Measurements from ENCODE around the gene SAA1.
A peak's percentile ranks its signal among the peaks of the same experiment; 100 is the strongest.
"Not testable (repeated sequence)": the region's sequence is repeated elsewhere in the genome, so short reads cannot be mapped to it uniquely, and the experiment has no call there.

The SAA1 gene

DNA sequence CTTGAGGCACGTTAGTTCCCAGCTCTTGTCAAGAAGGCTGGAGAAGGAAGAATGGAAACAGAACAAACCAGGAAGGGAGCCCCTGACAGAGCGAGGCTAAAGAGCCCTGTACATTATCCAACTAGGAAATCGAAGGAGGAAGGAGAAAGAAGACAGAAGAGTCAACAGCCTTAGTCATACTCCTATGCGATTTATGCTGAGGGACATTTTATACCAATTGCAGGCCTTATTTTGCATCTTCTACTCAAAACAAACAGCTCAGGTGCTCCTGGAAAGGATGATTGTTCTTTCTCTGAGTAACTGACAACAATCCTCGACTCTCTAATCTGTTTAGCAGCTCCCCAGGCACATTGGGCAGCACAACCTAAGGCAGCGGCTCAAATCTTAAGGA lies 18.9 kb upstream of the SAA1 start:
- H3K27me3 Mint-ChIP-seq, H3K9me3 Mint-ChIP-seq, DNase-seq, H3K27ac Mint-ChIP-seq: not testable (repeated sequence)
- Mint-ChIP-seq H3K4me1 (peaks cover 23% of the 10 kb centered on the region), H3K4me3 (peak overlapping the region in 1 of 2 donors; percentile 74)
- ATAC-seq: peak; percentile 10

DNA sequence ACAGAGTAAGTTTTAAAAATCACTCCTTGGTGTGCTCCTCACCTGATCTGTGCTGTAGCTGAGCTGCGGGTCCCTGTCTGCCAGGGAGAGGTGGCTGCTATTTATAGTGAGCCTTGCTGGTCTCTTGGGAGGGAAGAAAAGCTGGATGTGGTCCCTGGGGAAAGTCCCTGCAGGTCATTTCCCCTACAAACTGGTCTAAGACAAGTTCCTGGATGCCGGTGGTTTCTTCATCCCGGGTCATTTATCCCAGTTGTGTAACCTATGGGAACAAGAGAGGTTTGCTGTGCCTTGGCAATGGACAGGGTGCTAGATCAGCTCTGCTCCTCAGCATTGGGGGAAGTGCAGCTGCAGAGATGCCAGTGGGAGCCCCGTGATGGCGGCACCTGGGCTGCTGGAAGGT lies 17.5 kb upstream of the SAA1 start, which contains the start of gene SAA2:
Gene SAA2 (minus strand): TSS at position 108 of the 400 bp plus-strand sequence. CDS start 657 bp downstream, outside the sequence.
- no peak for DNase-seq
- no peak for ATAC-seq
- Mint-ChIP-seq H3K9me3 (peaks cover 0 to 3% of the 10 kb centered on the region in 2 donors), H3K4me3 (no peak within 1 kb of the TSS), H3K4me1 (peaks cover 23% of the 10 kb centered on the region), H3K27me3 (peaks cover 9% of the 10 kb centered on the region), H3K27ac (peak within 1 kb of the TSS in 1 of 2 donors; percentile 77)

DNA sequence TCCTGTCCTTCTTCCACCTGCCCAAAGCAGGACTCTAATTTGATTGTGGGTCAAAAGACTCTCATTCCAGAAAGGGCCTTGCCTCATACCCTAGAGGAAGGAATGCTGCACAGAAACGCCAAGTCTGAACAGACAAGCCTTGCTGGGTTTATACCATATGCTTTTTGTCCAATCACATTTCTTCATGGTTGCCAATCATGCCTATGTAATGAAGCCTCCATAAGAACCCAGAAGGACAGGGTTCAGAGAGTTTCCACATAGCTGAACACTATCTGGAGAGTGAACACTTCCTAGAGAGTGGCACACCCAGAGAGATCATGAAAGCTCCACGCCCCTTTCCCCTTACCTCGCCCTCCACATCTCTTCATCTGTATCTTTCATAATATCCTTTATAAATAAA lies 12.8 kb upstream of the SAA1 start:
- DNase-seq: no peak
- ATAC-seq: no peak
- peaks cover 9% of the 10 kb centered on the region for H3K27me3 Mint-ChIP-seq
- H3K9me3 Mint-ChIP-seq: no peaks in the 10 kb centered on the region
- no peaks in the 10 kb centered on the region for H3K4me1 Mint-ChIP-seq
- no peak overlapping the region for H3K27ac Mint-ChIP-seq
- H3K4me3 Mint-ChIP-seq: no peak overlapping the region

DNA sequence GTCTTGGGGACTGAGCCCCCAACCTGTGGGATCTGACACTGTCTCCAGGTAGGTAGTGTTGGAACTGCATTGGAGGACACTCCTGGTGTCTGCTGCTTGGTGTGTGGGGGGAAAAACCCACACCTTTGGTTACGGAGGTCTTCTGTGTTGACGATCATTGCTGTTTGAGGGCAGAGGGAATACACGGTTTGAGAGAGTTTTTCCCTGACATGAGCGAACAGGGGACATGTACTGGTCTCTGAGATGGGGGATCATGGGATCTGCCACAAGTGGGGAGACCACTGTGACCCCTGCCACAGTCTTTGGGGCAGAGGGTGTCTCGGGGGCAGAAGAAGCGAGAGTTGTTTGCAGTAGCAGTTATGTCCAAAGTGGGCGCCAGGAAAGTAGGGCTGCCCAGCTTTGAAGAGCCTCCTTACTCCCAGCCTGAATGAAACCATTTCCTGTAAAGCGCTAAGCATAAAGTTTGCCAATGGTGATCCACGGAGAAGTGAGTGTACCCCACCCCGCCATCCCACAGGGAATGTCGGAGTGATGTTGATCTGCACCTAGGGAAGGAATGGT lies 12.2 kb upstream of the SAA1 start:
- H3K9me3 Mint-ChIP-seq: no peaks in the 10 kb centered on the region
- H3K4me1 Mint-ChIP-seq: no peaks in the 10 kb centered on the region
- H3K27ac Mint-ChIP-seq: no peak overlapping the region
- ATAC-seq (no peak), DNase-seq (no peak)
- H3K27me3 Mint-ChIP-seq: peaks cover 4% of the 10 kb centered on the region
- no peak overlapping the region for H3K4me3 Mint-ChIP-seq

DNA sequence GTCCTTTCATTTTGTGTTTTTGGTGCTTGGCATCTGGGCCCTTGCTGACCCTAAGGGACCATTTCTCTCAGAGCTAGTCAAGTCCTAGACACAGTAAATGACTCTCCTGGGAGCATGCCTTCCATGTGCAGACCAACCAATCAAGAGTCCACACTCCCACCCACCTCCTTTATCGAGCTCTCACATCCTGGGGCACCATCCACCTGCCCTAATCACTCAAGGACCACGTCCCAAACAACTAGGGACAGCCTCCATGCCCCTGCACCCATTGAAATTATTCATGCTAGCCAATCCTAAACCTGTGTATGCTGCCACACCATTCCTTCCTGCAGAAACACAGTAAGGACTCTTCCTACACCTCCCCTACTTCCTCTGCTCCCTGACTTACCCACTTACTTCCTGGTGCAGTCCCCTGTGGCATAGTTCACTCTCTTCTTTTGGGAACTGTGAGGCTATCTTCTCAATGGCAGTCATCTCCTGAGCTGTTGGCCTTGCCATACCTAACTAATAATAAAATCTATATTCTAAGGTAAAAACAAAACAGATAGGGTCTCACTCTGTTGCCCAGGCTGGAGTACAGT lies 11.2 kb upstream of the SAA1 start:
- H3K4me3 Mint-ChIP-seq: no peak overlapping the region
- no peaks in the 10 kb centered on the region for H3K27me3 Mint-ChIP-seq
- H3K27ac Mint-ChIP-seq: no peak overlapping the region
- H3K4me1 Mint-ChIP-seq: no peaks in the 10 kb centered on the region
- H3K9me3 Mint-ChIP-seq: no peaks in the 10 kb centered on the region
- no peak for ATAC-seq
- no peak for DNase-seq

DNA sequence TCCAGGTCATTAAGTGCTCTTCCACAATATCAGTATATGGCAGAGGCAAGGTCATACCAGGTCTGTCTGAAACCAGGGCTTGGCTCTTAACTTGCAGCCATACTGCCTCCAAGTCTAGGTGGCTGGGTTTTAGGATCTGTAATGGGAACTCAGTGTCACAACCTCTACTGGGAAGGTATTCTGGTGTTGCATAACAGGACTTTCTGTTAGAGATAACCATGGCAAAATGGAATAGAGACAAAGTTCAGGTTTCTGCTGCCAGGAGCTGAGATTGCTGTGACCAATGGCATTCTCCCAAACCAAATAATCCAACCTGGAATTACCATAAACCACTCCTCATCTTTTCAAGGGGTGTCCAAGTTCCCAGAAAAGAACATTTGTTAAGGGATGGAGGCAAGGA lies 6.8 kb upstream of the SAA1 start:
- DNase-seq: no peak
- no peak overlapping the region for H3K27ac Mint-ChIP-seq
- peaks cover 8% of the 10 kb centered on the region for H3K27me3 Mint-ChIP-seq
- no peaks in the 10 kb centered on the region for H3K4me1 Mint-ChIP-seq
- no peak overlapping the region for H3K4me3 Mint-ChIP-seq
- no peak for ATAC-seq
- no peaks in the 10 kb centered on the region for H3K9me3 Mint-ChIP-seq

DNA sequence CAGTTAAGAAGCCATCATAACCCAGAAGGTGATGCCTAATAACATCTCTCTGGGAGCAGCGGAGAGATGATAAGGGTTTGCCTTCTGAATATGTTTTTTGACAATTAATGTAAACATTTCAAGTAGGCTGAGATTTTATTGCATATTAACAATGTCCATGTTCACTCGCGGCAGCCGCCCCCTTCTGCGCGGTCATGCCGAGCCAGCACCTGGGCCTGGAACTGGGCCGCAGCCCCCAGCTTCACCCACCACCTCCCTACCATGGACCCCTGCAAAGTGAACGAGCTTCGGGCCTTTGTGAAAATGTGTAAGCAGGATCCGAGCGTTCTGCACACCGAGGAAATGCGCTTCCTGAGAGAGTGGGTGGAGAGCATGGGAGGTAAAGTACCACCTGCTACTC lies 4.3 kb upstream of the SAA1 start:
- no peaks in the 10 kb centered on the region for H3K9me3 Mint-ChIP-seq

DNA sequence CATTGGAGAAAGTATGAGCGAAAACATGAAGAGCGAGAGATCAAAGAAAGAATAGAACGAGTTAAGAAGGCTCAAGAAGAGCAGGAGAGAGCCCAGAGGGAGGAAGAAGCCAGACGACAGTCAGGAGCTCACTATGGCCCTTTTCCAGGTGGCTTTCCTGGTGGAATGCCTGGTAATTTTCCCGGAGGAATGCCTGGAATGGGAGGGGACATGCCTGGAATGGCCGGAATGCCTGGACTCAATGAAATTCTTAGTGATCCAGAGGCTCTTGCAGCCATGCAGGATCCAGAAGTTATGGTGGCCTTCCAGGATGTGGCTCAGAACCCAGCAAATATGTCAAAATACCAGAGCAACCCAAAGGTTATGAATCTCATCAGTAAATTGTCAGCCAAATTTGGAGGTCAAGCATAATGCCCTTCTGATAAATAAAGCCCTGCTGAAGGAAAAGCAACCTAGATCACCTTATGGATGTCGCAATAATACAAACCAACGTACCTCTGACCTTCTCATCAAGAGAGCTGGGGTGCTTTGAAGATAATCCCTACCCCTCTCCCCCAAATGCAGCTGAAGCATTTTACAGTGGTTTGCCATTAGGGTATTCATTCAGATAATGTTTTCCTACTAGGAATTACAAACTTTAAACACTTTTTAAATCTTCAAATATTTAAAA lies 3.2 kb upstream of the SAA1 start:
- H3K9me3 Mint-ChIP-seq, H3K4me3 Mint-ChIP-seq, ATAC-seq, DNase-seq, H3K27ac Mint-ChIP-seq, H3K4me1 Mint-ChIP-seq: not testable (repeated sequence)
- H3K27me3 Mint-ChIP-seq: peaks cover 14% of the 10 kb centered on the region

More for the DNA sequence above, 4.3 kb upstream of the SAA1 start:
- ATAC-seq (no peak), DNase-seq (no peak)
- Mint-ChIP-seq H3K27ac (no peak overlapping the region), H3K27me3 (peaks cover 14% of the 10 kb centered on the region), H3K4me1 (no peaks in the 10 kb centered on the region), H3K4me3 (no peak overlapping the region)

DNA sequence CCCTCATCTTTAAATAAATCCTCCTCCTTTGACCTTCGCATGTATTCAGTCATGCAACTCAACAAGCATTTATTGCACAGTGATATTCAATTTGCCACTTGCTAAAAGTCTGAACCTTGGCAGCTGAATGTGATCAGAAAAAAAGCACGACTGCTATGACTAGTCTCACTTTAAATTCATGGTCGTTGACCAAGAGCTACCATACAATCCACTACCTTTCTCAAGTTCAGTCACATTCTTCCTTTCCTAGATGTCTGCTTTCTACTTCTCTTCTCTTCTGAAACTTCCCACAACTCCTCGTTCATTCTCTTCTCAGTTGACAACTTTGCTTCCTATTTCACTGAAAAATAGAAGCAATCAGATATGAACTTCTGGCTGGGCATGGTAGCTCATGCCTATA lies 2.0 kb upstream of the SAA1 start:
- DNase-seq: no peak
- no peak overlapping the region for H3K4me3 Mint-ChIP-seq
- no peaks in the 10 kb centered on the region for H3K4me1 Mint-ChIP-seq
- no peak overlapping the region for H3K27ac Mint-ChIP-seq
- no peak for ATAC-seq
- H3K9me3 Mint-ChIP-seq: no peaks in the 10 kb centered on the region
- peaks cover 14% of the 10 kb centered on the region for H3K27me3 Mint-ChIP-seq

DNA sequence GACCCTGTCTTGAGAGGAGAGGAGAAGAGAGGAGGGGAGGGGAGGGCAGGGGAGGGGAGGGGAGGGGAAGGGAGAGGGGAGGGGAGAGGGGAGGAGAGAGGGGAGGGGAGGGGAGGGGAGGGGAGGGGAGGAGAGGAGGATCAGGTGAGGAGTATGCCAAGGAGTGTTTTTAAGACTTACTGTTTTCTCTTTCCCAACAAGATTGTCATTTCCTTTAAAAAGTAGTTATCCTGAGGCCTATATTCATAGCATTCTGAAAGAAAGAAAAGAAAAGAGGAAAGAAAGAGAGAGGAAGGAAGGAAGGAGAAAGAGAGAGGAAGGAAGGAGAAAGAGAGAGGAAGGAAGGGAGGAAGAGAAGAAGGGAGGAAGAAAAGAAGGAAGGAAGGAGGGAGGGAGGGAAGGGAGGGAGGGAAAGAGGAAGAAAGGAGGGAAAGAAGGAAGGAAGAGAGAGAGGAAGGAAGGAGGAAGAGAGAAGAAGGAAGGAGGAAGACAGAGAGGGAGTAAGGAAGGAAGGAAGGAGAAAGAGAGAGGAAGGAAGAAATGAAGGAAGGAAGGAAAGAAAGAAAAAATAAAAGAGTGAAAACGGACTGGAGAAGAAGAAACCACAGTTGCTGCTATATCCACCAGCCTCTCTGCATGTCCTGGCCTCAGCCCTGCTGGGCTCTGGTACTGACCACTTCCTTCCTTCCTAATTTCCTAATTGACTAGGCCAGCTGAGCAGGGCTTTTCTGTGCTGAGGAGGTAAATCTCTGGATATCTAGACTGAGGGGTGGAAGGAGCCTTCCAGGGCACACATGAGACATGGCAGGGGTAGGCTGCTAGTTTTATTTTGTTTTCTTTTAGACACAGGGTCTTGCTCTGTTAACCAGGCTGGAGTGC lies 1.1 kb upstream of the SAA1 start:
- Mint-ChIP-seq H3K4me1 (no peaks in the 10 kb centered on the region), H3K9me3 (no peaks in the 10 kb centered on the region), H3K4me3 (no peak overlapping the region), H3K27ac (no peak overlapping the region), H3K27me3 (peaks cover 14% of the 10 kb centered on the region)
- DNase-seq (no peak), ATAC-seq (no peak)

DNA sequence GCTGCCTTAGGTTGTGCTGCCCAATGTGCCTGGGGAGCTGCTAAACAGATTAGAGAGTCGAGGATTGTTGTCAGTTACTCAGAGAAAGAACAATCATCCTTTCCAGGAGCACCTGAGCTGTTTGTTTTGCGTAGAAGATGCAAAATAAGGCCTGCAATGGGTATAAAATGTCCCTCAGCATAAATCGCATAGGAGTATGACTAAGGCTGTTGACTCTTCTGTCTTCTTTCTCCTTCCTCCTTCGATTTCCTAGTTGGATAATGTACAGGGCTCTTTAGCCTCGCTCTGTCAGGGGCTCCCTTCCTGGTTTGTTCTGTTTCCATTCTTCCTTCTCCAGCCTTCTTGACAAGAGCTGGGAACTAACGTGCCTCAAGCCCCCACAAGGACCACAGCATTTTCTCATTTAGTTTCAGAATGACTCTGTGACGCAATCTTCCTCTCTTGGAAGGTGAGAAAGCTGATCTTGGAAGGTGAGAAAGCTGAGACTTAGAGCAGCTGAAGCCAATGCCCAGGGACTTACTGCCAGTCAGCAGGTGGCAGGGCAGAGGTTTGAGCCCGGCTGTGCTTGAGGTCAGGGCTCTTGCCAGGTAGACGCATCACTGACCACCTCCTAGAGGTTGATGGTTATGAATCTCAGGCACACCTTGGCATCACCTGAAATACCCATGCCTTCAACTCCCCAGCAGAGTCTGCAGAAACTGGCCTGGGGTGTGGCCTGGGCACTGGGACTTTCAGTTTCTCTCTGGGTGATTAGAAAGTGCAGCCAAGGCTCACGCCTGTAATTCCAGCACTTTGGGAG lies 1.5 kb downstream of the SAA1 start:
- H3K4me1 Mint-ChIP-seq, H3K9me3 Mint-ChIP-seq, H3K4me3 Mint-ChIP-seq, DNase-seq, H3K27ac Mint-ChIP-seq: not testable (repeated sequence)
- ATAC-seq: peak; percentile 57
- H3K27me3 Mint-ChIP-seq: peaks cover 14% of the 10 kb centered on the region

DNA sequence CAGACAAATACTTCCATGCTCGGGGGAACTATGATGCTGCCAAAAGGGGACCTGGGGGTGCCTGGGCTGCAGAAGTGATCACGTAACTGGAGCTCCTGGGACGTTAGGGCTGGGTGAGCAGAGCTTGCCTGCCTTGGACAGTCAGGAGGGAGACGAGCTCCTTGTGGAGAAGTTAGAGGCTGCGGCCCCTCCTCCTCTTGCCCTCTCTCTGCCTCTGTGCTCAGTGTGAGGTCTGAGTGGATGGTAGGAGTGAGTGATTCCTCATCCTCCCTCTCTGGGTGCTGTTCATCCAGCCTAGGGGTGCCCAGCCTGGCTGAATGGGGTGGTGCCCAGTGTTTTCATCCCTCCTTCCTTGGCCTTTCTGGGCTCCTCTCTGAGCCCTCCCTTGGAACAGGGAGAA lies 3.2 kb downstream of the SAA1 start:
- not testable (repeated sequence) for H3K9me3 Mint-ChIP-seq, H3K27me3 Mint-ChIP-seq, H3K27ac Mint-ChIP-seq, DNase-seq, H3K4me1 Mint-ChIP-seq, H3K4me3 Mint-ChIP-seq, ATAC-seq

DNA sequence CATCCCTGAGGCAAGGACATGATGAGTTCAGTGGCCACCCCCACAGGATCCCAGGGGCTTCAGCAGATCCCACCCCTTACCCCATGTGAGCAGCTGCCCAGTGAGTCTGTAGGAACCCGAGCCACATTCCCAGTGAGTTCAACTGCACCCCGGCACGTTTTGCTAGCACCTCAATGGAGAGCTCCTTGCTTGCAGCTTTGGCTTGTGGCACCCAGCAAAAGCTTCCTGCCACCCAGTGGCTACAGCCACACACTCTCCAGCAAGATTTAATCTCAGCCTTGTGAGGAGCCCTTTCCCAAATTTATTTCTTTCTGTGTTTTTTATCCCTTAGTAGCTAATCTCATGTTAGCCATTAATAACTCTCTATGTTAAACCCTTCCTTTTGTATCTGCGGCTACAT lies 4.0 kb downstream of the SAA1 start:
- Mint-ChIP-seq H3K27me3 (no peaks in the 10 kb centered on the region), H3K9me3 (no peaks in the 10 kb centered on the region), H3K27ac (no peak overlapping the region), H3K4me1 (no peaks in the 10 kb centered on the region), H3K4me3 (no peak overlapping the region)
- ATAC-seq (no peak), DNase-seq (no peak)

DNA sequence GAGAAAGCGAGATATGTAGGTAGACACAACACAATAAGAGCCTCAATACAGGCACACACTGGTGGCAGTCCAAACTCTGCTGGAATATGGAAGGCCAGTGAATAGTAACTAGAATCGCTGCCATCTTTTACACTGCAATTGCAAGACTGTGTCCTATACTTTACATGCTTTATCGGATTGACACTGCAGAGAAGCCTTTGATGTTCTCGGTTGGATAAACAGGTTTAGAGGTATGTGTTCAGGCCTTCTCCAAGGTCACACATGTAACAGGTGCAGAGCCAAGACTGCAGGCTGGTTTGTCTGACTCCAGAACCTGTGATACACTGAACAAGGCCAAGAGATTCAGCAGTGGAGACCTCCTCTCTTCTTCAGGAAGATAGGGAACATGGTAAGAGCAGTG lies 5.1 kb downstream of the SAA1 start:
- ATAC-seq (no peak), DNase-seq (no peak)
- Mint-ChIP-seq H3K4me3 (no peak overlapping the region), H3K27ac (no peak overlapping the region), H3K4me1 (no peaks in the 10 kb centered on the region), H3K27me3 (no peaks in the 10 kb centered on the region), H3K9me3 (no peaks in the 10 kb centered on the region)

DNA sequence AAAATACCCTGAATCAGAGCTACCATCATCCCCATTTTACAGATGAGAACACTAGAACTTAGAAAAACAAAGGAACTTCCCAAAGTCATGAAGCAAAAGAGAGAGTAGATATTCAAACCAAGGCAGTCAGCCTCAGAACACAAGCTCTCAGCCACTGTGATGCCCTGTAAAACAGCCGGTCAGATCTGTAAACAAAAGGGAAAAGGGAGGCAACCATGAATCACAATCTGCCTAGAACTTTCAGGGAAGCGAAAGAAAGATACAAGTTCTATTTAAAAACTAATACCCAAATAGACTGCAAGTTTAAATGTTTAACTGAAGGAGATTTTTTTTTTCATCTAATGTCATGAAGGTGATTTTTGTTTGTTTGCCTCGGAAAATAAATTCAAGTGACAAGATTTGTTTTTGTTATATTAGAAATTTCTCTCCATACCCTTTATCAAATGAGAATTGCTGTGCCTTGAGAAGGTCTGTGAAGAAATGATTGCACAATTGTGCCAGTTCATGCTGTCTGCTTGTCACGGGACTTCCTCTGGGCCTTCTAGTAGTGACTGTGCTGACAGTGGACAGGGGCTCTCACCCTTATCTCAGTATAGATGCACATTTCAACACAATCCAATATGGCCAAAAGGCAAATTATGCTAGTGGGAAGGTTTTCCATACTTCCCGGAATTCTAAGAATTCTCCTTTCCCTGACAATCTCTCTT lies 11.7 kb downstream of the SAA1 start:
- H3K4me1 Mint-ChIP-seq: peaks cover 8% of the 10 kb centered on the region
- DNase-seq: no peak
- no peaks in the 10 kb centered on the region for H3K27me3 Mint-ChIP-seq
- no peak overlapping the region for H3K27ac Mint-ChIP-seq
- no peaks in the 10 kb centered on the region for H3K9me3 Mint-ChIP-seq
- no peak overlapping the region for H3K4me3 Mint-ChIP-seq
- ATAC-seq: no peak

All from stimulated activated naive CD8-positive, alpha-beta T cell treated with anti-CD3 and anti-CD28 coated beads, Interleukin-15, amount 100 ng/mL, for 72 hours (primary cell).